ENCODE data around the gene C20orf96. TPM values are rescaled to one million over a fixed set of nuclear protein-coding genes. Genes with fewer than 3 reads are reported as not detected.

C20orf96 gene
- total and polyA plus RNA-seq, 2 experiments from 2014 or later: 0.32 to 4.5 TPM

DNA sequence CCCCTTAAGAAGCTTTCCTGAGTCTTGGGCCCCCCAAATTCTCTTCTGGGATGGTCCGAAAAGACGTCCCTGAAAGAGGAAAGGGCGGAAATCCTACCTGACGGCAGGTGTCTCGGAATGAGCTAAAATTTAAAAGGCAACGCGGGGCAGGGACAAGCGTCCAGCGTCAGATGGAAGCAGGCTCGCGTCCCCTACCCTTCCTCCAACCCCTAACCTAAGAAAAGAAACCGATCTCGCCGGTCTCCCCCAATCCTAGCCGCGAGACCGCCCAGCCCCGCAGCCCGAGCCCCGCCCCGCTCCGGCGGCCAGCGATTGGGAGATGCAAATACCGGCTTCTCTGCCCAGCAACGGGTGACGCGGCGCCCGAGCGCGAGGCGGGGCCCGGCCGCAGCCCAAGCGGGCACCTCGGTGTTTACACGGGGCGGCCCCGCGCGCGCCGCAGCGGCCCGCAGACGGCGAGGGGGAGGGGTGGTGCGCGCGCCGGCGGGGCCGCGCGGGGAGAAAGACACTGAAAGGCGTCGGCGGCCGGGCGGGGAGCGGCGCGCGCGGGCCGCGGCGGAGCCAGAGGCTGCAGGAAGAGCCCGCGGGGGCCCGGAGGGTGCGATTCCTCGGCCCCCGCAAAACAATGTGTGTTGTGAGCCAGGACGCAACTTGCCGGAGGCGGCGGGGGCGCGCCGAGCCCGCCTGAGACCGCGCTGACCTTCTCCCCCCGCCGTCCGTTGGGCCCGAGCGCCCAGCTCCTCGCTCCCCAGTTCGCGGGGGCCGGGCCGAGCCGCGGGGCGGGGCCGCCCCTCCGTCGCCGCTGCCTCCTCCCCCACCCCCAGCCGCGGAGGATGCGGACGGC is 34.7 kb upstream of the C20orf96 start, which contains the start of gene SOX12:
Gene SOX12, plus strand, starts transcription at position 508 of the 844 bp plus-strand sequence. CDS start 373 bp downstream, outside the sequence.
- Histone ChIP-seq H3K27me3 (replicated peaks; ENCODE audit: insufficient read depth) (no peaks in the 10 kb centered on the region), H3K4me1 (ENCODE audit: insufficient read depth) (peaks cover 26% of the 10 kb centered on the region), H3K4me3 (peak within 1 kb of the TSS; percentile 84), H3K9ac (peak within 1 kb of the TSS; percentile 90), H3K79me2 (ENCODE audit: insufficient read depth) (peaks cover 19% of the 10 kb centered on the region), H3K27ac (peak within 1 kb of the TSS; percentile 89), H3K36me3 (ENCODE audit: low read depth) (no peaks in the 10 kb centered on the region), H3F3A (ENCODE audit: insufficient read depth) (peaks cover 28% of the 10 kb centered on the region), H2AFZ (peak within 1 kb of the TSS; percentile 83), H3K4me2 (ENCODE audit: unreplicated experiment) (peak within 1 kb of the TSS; percentile 82), H4K20me1 (ENCODE audit: insufficient read depth) (no peaks in the 10 kb centered on the region), H3K9me2 (ENCODE audit: insufficient read depth) (no peaks in the 10 kb centered on the region), H3K9me3 (ENCODE audit: low read depth) (no peaks in the 10 kb centered on the region)
- in situ Hi-C loops (cut with MboI): no loop called here
- 1% methylated on average over 42 to 64 of the region's 106 CpGs for WGBS, 2 experiments (ENCODE audit: low coverage in 1 of 2, low lambda C conversion rate in 2 of 2, missing lambda C conversion rate in 2 of 2)
- no peak for TF ChIP-seq EZH2phosphoT487 (IDR thresholded peaks at IDR 0.05; ENCODE audit: insufficient read depth, low read depth)
- no peak for TF ChIP-seq EZH2 (IDR thresholded peaks at IDR 0.05; ENCODE audit: insufficient read depth, poor library complexity, severe bottlenecking)
- DNase-seq: peak; percentile 96

DNA sequence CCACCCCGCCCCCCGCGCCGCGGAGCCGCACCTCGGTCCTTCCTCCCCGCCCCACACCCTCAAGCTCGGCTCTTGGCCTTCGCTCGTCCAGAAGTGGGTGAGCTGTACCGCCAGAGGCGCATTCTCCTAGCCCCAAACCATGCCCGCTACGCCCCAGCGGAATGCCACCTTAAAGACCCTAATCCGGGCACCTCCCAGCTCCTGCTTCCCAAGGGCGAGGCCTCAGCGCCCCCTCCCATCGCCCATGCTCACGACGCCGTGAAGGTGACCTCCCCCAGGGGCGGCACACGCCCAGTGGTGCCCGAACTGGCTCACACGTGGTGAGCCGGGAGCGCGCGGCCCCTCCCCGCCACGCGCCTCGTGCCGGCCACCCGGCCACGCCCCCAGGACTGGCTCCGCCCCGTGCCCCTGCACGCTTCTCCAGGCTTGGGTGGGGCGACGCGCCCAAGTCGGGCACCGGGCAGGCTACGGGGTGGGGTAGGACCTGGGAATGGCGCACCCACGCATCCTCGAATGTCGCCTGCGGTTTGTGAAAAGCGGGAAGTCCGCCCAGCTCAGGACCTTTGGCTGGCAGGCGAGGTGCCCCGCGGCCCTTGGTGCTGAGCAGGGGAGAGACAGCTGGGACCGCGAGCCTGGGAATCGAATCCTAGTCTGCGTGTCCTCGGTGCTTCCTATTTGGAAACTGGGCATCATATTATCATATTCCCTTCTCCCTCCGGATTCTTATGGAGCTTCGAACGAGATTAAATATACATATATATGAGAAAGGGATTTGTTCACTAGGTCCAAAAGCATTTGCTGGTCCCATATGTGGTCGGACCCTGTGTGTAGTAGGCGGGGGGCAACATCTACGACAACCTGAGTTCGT is 33.9 kb upstream of the C20orf96 start:
- H3K79me2 ChIP-seq (ENCODE audit: insufficient read depth): peaks cover 12% of the 10 kb centered on the region
- no peaks in the 10 kb centered on the region for H3K9me3 ChIP-seq (ENCODE audit: low read depth)
- no peaks in the 10 kb centered on the region for H3K27me3 ChIP-seq (replicated peaks; ENCODE audit: insufficient read depth)
- H3K4me2 ChIP-seq (ENCODE audit: unreplicated experiment): peak overlapping the region; percentile 82
- peaks cover 18% of the 10 kb centered on the region for H3K4me1 ChIP-seq (ENCODE audit: insufficient read depth)
- no peaks in the 10 kb centered on the region for H3K36me3 ChIP-seq (ENCODE audit: low read depth)
- in situ Hi-C loops (cut with MboI): no loop called here
- WGBS, 2 experiments (ENCODE audit: low coverage in 1 of 2, low lambda C conversion rate in 2 of 2, missing lambda C conversion rate in 2 of 2): 1% methylated on average over 30 to 69 of the region's 69 CpGs
- H3K9ac ChIP-seq: peak overlapping the region; percentile 90
- H3F3A ChIP-seq (ENCODE audit: insufficient read depth): peaks cover 19% of the 10 kb centered on the region
- DNase-seq: peak; percentile 95
- H2AFZ ChIP-seq: peak overlapping the region; percentile 83
- no peaks in the 10 kb centered on the region for H3K9me2 ChIP-seq (ENCODE audit: insufficient read depth)
- TF ChIP-seq EZH2phosphoT487 (IDR thresholded peaks at IDR 0.05; ENCODE audit: insufficient read depth, low read depth): no peak
- no peak for TF ChIP-seq EZH2 (IDR thresholded peaks at IDR 0.05; ENCODE audit: insufficient read depth, poor library complexity, severe bottlenecking)
- peak overlapping the region; percentile 84 for H3K4me3 ChIP-seq
- H4K20me1 ChIP-seq (ENCODE audit: insufficient read depth): no peaks in the 10 kb centered on the region
- H3K27ac ChIP-seq: peak overlapping the region; percentile 89

- WGBS, 2 experiments (ENCODE audit: low coverage in 1 of 2, low lambda C conversion rate in 2 of 2, missing lambda C conversion rate in 2 of 2): 90 to 94% methylated on average over 2 of the region's 2 CpGs
- TF ChIP-seq EZH2phosphoT487 (IDR thresholded peaks at IDR 0.05; ENCODE audit: insufficient read depth, low read depth) (no peak), EZH2 (IDR thresholded peaks at IDR 0.05; ENCODE audit: insufficient read depth, poor library complexity, severe bottlenecking) (no peak)
- Histone ChIP-seq H3K36me3 (ENCODE audit: low read depth) (no peaks in the 10 kb centered on the region), H3K79me2 (ENCODE audit: insufficient read depth) (no peaks in the 10 kb centered on the region), H3K9me2 (ENCODE audit: insufficient read depth) (no peaks in the 10 kb centered on the region), H3K4me1 (ENCODE audit: insufficient read depth) (peaks cover 19% of the 10 kb centered on the region), H3K9ac (0 out of 2 replicates have a peak overlapping the region, but pooled peaks have one; percentile 19), H3K27ac (peak overlapping the region; percentile 76), H3K4me3 (no peak overlapping the region), H3K4me2 (ENCODE audit: unreplicated experiment) (no peak overlapping the region), H3K27me3 (replicated peaks; ENCODE audit: insufficient read depth) (no peaks in the 10 kb centered on the region), H3K9me3 (ENCODE audit: low read depth) (no peaks in the 10 kb centered on the region), H2AFZ (no peak overlapping the region), H4K20me1 (ENCODE audit: insufficient read depth) (no peaks in the 10 kb centered on the region), H3F3A (ENCODE audit: insufficient read depth) (peaks cover 3% of the 10 kb centered on the region; the same call in 1 of the 2 replicates)
- in situ Hi-C loops (cut with MboI): no loop called here
- DNase-seq: peak; percentile 71
These were observed 25.9 kb upstream of the C20orf96 start for GRCh38 chr20:316316-317068.

- H3K36me3 ChIP-seq (ENCODE audit: low read depth): no peaks in the 10 kb centered on the region
- H3K4me3 ChIP-seq: no peak overlapping the region
- H3K4me1 ChIP-seq (ENCODE audit: insufficient read depth): peaks cover 31% of the 10 kb centered on the region
- H3K79me2 ChIP-seq (ENCODE audit: insufficient read depth): no peaks in the 10 kb centered on the region
- TF ChIP-seq EZH2phosphoT487 (IDR thresholded peaks at IDR 0.05; ENCODE audit: insufficient read depth, low read depth) (no peak), EZH2 (IDR thresholded peaks at IDR 0.05; ENCODE audit: insufficient read depth, poor library complexity, severe bottlenecking) (no peak)
- H4K20me1 ChIP-seq (ENCODE audit: insufficient read depth): no peaks in the 10 kb centered on the region
- no peak overlapping the region for H3K9ac ChIP-seq
- peak; percentile 89 for DNase-seq
- H3K9me3 ChIP-seq (ENCODE audit: low read depth): no peaks in the 10 kb centered on the region
- no peaks in the 10 kb centered on the region for H3K27me3 ChIP-seq (replicated peaks; ENCODE audit: insufficient read depth)
- peaks cover 19% of the 10 kb centered on the region; the same call in 1 of the 2 replicates for H3F3A ChIP-seq (ENCODE audit: insufficient read depth)
- in situ Hi-C loops (cut with MboI): no loop called here
- peak overlapping the region; percentile 21; the same call in 1 of the 2 replicates for H3K27ac ChIP-seq
- H3K4me2 ChIP-seq (ENCODE audit: unreplicated experiment): no peak overlapping the region
- no peaks in the 10 kb centered on the region for H3K9me2 ChIP-seq (ENCODE audit: insufficient read depth)
- no peak overlapping the region for H2AFZ ChIP-seq
These were observed 23.4 kb upstream of the C20orf96 start for GRCh38 chr20:313948-314347.

Measured in GM23248 (cell line).